ENCODE measurements around the gene MED4. TPM values are rescaled to one million over a fixed set of nuclear protein-coding genes. Genes with fewer than 3 reads are reported as not detected.

Gene MED4
- total RNA-seq, 1 donor from 2014 or later = 36.5 TPM

GRCh38 chr13:48037346-48038173 is 57.3 kb downstream of the MED4 start, which contains the start of gene NUDT15:
NUDT15 (plus strand) TSS chr13:48037726; CDS start chr13:48037747, 21 bp downstream.
- peak; percentile 95 for DNase-seq (ENCODE audit: low spot score)

DNA sequence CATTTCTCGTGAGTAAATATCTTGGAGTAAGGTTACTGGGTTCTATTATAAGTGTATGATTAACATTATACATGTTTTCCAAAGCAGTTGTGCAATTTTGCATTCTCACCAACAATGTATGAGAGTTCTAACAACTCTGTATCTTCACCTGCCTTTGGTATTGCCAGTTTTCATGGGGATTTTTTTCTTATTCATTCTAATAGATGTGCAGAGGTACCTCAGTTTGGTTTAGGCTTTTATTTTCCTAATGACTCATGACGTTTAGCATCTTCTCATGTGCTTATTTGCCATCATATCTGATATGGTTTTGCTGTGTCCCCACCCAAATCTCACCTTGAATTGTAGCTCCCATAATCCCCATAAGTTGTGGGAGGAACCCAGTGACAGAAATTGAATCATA is 65.0 kb downstream of the MED4 start:
- DNase-seq (ENCODE audit: low spot score) = no peak

DNA sequence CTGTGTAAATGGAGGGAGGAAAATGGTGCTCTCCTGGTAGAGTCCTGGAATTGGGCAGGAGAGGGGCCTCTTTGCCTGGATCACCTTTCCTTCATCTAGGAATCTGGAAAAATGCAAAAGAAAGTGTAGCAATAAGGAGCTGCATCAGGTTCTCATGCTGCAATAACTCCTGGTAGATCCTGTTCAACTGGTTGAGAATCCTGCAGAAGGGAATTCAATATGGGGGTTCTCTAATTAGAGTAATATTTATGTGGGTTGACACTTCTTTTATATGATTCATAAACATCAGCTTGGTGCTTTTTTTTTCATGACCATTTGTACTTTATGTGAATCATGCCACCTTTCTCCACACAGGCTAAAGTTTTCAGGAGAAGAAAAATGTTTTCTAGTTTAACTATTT is 66.8 kb downstream of the MED4 start:
- no peak for DNase-seq (ENCODE audit: low spot score)

Other genes with a start within 250 kb of the MED4 start
- 40.7 TPM for gene SUCLA2, start 93.8 kb downstream of the MED4 start, total RNA-seq
- gene NUDT15, start 57.4 kb downstream of the MED4 start, total RNA-seq = 14.0 TPM
- gene ITM2B, start 138.1 kb upstream of the MED4 start, total RNA-seq = 791 TPM
- gene RB1, start 208.6 kb upstream of the MED4 start, total RNA-seq = 37.8 TPM